H1 (cell line): ENCODE data around the gene ANKS1B. TPM values are rescaled to one million over a fixed set of nuclear protein-coding genes. Genes with fewer than 3 reads are reported as not detected.

Experiments
- ATF2 ChIP-seq: IDR thresholded peaks from 2 replicates; pipeline ENCODE4 v1.6.1; 2012; ENCODE audit warnings: low read length, inconsistent platforms
- BCL11A ChIP-seq, 2 experiments: IDR thresholded peaks; one replicate each; pipeline ENCODE4 v1.6.1; 2011; ENCODE audit warnings: low read depth in 2 of 2, low read length in 2 of 2, mild to moderate bottlenecking in 2 of 2
- EP300 ChIP-seq, 2 experiments: IDR thresholded peaks; 1 replicate in 1 of 2; 2 replicates in 1 of 2; pipeline ENCODE4 v1.6.1; 2011 to 2012; ENCODE audit warnings: low read depth in 2 of 2, low read length in 2 of 2, mild to moderate bottlenecking in 2 of 2, borderline replicate concordance in 1 of 2, inconsistent platforms in 1 of 2, moderate library complexity in 1 of 2
- HDAC6 ChIP-seq: IDR thresholded peaks from one replicate; pipeline ENCODE4 v1.7.1; 2012; ENCODE audit warnings: low read depth, mild to moderate bottlenecking, inconsistent platforms, low read length, moderate library complexity
- KDM1A ChIP-seq: fragments of 200-600, 300-600 bp; sonication (generic); IDR thresholded peaks from 2 replicates; pipeline ENCODE4 v1.7.1; 2016; ENCODE audit warnings: mild to moderate bottlenecking, low read length, borderline replicate concordance
- SIN3A ChIP-seq, 2 experiments: IDR thresholded peaks in 1 of 2; conservative IDR thresholded peaks in 1 of 2; 2 replicates each; pipeline ENCODE4 v1.6.1; 2011 to 2012; ENCODE audit warnings: low read length in 2 of 2, improper control_type of control experiment in 1 of 2, low read depth in 1 of 2, mild to moderate bottlenecking in 1 of 2
- USF2 ChIP-seq: IDR thresholded peaks from 2 replicates; pipeline ENCODE4 v1.6.1; 2011; ENCODE audit warnings: low read length, improper control_type of control experiment
- polyA plus RNA-seq, 7 experiments: library from polyadenylated mRNA; depleted of rRNA in 3 of 7; stranded (reverse) in 5 of 7; unstranded in 2 of 7; fragments of >200 nt in 5 of 7; fragments of 200-250 nt in 2 of 7; gene quantifications; 1 replicate in 5 of 7; 2 replicates in 1 of 7; 4 replicates in 1 of 7; pipeline versions ENCODE4 v1.2.1 to v1.2.3, GENCODE V29; 2011 to 2013; ENCODE audit warnings: missing spikeins in 2 of 7, mixed read lengths in 2 of 7
- total RNA-seq: library from RNA; stranded (reverse); fragmentation: NEBNext Ultra II Directional; extraction: Animal tissue kit (Norgen Biotek cat#: 25700); gene quantifications from 2 replicates; pipeline ENCODE4 v1.2.1, GENCODE V29; 2021

Gene ANKS1B
- total and polyA plus RNA-seq, 2 of the 8 experiments (the other 6 are each of a cell fraction or from before 2014, with no cell fraction given): 2.7 to 6.1 TPM

- TF ChIP-seq ATF2 (no peak), KDM1A (no peak), USF2 (no peak), HDAC6 (no peak), SIN3A (conservative IDR thresholded peaks at IDR 0.05 in 1 of 2, IDR thresholded peaks at IDR 0.05 in 1 of 2; ENCODE audit: low read depth in 1 of 2, low read length in 2 of 2) (no peak), BCL11A (IDR thresholded peaks at IDR 0.05; ENCODE audit: low read depth in 2 of 2, low read length in 2 of 2) (no peak), EP300 (IDR thresholded peaks at IDR 0.05; ENCODE audit: borderline replicate concordance in 1 of 2, low read depth in 2 of 2, low read length in 2 of 2) (no peak)
- TF ChIP-seq, all 59 proteins: peak for 0
Measured at GRCh38 chr12:99609455-99610181, 375.1 kb downstream of the ANKS1B start (continued).
